BE2C (cell line): Measurements from ENCODE around the gene USP36.
A peak's percentile ranks its signal among the peaks of the same experiment; 100 is the strongest.

Source experiments
- DNase-seq: peaks from one replicate; pipeline ENCODE4 v3.0.0-alpha.2; 2020
- H3K27me3 ChIP-seq: fragments of 250-450 bp; sonication (Bioruptor Pico); 2 replicates; pipeline ENCODE4 v1.5.1; 2020; ENCODE audit warnings: mild to moderate bottlenecking
- H3K36me3 ChIP-seq: fragments of 250-450 bp; sonication (Bioruptor Pico); 2 replicates; pipeline ENCODE4 v1.5.1; 2020; ENCODE audit warnings: mild to moderate bottlenecking
- H3K4me1 ChIP-seq: fragments of 250-450 bp; sonication (Bioruptor Pico); 2 replicates; pipeline ENCODE4 v1.5.1; 2020
- H3K4me3 ChIP-seq: 2 replicates; pipeline ENCODE4 v1.5.1; 2011; ENCODE audit warnings: low read depth, low read length
- H3K9me3 ChIP-seq: fragments of 250-450 bp; sonication (Bioruptor Pico); 2 replicates; pipeline ENCODE4 v1.5.1; 2020
- TF ChIP-seq, protein P1 (sequence below): IDR thresholded peaks from 2 replicates; pipeline ENCODE4 v1.5.1; 2012; ENCODE audit warnings: mild to moderate bottlenecking, low read depth, low read length

The USP36 gene

DNA sequence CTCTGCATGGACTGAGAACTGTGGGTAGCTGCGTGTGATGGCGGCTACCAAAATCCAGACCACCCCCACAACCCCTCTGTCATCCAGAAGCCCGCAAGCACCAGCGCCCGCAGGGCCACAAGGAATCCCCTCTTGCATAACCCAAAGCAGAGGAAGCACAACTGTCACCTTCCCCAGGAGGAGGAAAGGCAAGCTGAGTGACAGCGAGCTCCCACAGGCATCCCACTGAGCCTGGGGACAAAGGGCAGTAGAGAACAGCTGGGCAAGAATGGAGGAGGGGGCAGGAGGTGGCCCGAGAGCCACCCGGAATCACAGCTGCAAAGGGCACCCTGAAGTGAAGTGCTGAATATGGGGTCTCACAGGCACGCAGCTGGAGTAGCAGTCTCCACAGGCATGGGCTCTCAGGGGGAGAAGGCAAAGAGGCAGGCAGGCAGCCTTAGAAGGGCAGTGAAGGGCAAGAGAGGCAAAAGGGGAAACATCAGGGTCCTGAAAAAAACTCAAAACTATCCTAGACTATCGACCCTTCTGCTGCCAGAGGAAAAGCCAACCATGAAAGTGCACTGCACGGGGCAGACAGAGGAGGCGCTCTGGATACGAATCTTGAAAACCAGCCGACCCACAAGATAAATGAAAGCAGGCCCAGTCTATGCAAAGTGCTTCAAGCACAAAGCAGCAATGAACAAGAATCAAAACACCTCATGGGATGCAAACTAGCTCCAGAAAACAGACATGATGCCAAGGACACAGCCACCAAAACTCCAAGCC lies 17.1 kb downstream of the USP36 start:
- Histone ChIP-seq H3K4me3 (no peak overlapping the region), H3K4me1 (peaks cover 13% of the 10 kb centered on the region), H3K9me3 (no peaks in the 10 kb centered on the region), H3K27me3 (no peaks in the 10 kb centered on the region), H3K36me3 (peaks cover 85% of the 10 kb centered on the region)
- TF ChIP-seq, protein P1, sequence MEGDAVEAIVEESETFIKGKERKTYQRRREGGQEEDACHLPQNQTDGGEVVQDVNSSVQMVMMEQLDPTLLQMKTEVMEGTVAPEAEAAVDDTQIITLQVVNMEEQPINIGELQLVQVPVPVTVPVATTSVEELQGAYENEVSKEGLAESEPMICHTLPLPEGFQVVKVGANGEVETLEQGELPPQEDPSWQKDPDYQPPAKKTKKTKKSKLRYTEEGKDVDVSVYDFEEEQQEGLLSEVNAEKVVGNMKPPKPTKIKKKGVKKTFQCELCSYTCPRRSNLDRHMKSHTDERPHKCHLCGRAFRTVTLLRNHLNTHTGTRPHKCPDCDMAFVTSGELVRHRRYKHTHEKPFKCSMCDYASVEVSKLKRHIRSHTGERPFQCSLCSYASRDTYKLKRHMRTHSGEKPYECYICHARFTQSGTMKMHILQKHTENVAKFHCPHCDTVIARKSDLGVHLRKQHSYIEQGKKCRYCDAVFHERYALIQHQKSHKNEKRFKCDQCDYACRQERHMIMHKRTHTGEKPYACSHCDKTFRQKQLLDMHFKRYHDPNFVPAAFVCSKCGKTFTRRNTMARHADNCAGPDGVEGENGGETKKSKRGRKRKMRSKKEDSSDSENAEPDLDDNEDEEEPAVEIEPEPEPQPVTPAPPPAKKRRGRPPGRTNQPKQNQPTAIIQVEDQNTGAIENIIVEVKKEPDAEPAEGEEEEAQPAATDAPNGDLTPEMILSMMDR: peak; percentile 33; the same call in 1 of the 2 replicates
- DNase-seq: no peak

DNA sequence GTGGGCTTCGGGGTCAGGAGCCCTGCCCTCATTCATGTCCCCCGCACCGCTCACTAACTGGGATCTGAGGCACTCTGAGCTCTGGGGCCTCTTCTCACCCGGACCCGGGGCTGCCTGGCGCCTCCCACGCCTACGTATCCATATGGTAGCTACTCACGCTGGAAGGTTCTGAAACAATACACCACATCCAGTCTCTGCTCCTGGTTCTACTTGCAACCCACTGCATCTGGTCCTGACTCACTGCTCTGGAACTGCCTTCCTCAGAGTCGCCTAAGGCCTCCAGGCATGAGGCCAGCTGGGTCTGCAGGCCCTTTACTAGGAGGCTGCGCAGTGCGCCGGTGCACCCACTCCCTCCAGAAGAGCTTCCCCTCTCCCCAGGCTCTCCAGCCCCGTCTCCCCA lies 18.1 kb downstream of the USP36 start:
- no peaks in the 10 kb centered on the region for H3K27me3 ChIP-seq
- TF ChIP-seq, protein P1: no peak
- no peaks in the 10 kb centered on the region for H3K9me3 ChIP-seq
- peaks cover 13% of the 10 kb centered on the region for H3K4me1 ChIP-seq
- H3K36me3 ChIP-seq: peaks cover 85% of the 10 kb centered on the region
- DNase-seq: peak; percentile 88
- H3K4me3 ChIP-seq: no peak overlapping the region

DNA sequence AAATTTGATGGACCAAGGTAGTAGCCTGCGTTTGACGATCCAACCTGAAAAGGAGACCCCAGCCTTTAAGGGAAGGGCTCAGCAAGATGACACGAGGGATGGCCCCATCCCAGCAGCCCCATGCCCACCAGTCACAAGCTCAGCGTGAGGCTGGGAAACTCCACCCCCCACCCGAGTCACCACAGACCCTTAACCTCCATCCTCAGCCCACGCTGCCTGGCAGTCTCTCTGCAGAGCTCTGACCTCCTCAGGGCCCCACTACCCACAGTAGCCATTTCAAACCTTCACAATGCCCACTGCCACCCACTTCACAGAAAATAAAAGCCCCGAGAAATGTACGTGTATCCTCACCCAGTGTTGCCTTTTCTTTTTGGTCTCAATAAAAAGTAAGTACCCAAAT lies 18.7 kb downstream of the USP36 start:
- Histone ChIP-seq H3K9me3 (no peaks in the 10 kb centered on the region), H3K27me3 (no peaks in the 10 kb centered on the region), H3K4me1 (peaks cover 13% of the 10 kb centered on the region), H3K36me3 (peaks cover 87% of the 10 kb centered on the region), H3K4me3 (no peak overlapping the region)
- TF ChIP-seq, protein P1: no peak
- no peak for DNase-seq

DNA sequence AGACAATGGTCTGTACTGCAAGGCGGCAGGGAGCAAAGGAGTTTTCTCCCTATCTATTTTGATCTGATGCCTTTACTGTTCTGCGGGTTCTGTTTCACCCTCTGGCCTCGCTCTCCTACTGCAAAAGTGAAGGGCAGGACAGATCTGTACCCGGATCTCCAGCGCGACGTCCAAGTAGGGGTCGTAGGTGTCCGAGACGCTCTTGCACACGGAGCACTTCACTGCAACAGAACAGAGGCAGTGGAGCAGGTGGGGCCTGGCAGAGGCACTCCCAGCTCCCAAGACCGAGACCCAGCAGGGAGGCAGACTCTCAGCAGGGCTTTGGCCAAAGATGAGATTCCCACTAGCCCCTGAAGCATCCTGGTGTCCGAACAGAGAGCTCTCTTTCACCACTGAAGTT lies 19.8 kb downstream of the USP36 start:
- Histone ChIP-seq H3K4me3 (no peak overlapping the region), H3K4me1 (peaks cover 13% of the 10 kb centered on the region), H3K9me3 (no peaks in the 10 kb centered on the region), H3K36me3 (peaks cover 87% of the 10 kb centered on the region), H3K27me3 (no peaks in the 10 kb centered on the region)
- no peak for DNase-seq
- TF ChIP-seq, protein P1: no peak

DNA sequence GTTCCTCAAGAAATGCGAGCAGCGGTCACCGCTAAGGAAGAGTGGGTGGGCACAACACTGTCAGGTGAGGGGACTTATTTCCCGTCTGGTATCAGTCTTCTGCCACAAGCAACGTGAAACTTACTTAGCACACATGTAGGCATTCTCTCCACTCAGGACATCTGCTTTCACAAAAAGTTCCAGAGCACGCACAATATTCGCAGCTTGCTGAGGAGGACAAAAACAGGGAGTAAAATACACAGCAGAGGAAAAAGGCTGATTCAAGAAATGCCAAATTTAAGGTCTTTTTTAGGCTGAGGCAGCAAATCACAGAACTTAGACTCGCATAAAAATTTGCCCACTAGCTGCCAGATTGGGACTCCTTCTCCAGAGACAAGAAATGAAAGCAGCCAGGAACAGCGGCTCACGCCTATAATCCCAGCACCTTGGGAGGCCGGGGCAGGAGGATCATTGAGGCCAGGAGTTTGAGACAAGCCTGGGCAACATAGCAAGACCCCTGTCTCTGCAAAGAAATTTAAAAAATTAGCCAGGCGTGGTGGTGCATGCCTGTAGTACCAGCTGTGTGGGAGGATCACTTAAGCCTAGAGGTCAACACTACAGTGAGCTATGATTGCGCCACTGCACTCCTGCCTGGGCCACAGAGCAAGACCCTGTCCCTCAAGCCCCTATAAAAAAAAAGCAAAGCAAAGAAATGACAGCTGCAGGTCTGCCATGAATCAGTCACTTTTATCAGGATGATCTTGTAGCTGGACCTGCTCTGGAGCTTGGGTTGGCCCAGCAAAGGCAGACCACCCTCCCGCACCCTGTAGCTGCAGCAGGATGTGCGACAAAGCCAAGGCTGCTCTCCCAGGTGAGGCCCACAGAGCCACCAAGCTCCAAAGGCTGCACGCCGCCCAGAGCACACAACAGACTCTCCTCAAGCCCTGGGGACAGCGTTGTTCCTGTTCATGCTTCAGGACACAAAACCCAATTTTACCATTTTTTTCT lies 20.5 kb downstream of the USP36 start:
- H3K4me1 ChIP-seq: peaks cover 13% of the 10 kb centered on the region
- no peaks in the 10 kb centered on the region for H3K27me3 ChIP-seq
- TF ChIP-seq, protein P1: no peak

More for the DNA sequence above, 20.5 kb downstream of the USP36 start:
- Histone ChIP-seq H3K4me3 (no peak overlapping the region), H3K36me3 (peaks cover 87% of the 10 kb centered on the region), H3K9me3 (no peaks in the 10 kb centered on the region)
- peak; percentile 47 for DNase-seq
